Cerebellar nuclear complex (tissue), 1 donor: ENCODE results near the gene RPS23.

ENCODE experiments used
- DNase-seq, 2 experiments: peaks; one replicate each; lab custom pipeline; 2025; lab: John Stamatoyannopoulos, UW

The RPS23 gene

DNA sequence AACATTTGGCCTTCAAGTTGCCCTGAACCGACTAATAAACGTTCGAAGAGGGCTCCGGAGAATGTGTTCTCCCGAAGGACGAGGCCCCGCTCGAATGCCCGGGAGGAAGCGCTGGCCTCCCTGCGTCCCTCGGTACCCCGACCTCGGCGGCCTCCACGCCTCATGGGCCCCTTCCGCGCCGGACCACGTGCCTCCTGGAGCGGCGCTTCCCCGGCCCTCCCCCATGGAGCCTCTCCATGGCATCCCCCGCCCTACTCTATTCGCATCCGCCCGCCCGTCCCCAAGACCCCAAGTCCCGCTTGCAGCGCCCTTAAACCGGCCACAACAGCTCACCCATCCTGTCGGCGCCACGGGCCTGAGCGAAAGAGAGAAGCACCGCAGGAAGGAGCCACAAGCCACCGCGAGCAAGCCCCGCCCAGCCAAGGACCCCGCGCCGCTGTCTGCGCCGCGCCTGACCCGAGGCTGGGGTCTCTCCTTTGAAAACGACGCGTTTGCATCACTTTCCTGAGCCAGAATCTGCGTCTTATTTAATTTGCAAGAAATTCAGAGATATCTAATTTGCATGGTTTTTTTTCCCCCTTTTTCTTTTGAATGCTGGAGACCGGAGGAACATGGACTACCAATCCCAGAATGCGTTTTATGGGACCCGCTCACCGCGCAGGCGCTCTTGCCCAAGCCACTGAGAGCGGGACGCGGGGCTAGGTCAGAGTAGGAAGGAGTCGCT, at the start of gene RPS23:
Gene RPS23 (minus strand): TSS at position 368 of the 724 bp plus-strand sequence. CDS start 31 bp downstream, at position 337.
- DNase-seq = peak in 1 of 2 experiments; percentile 82

- no peak for DNase-seq
These were observed 49.8 kb upstream of the RPS23 start for GRCh38 chr5:82327941-82328340.

DNA sequence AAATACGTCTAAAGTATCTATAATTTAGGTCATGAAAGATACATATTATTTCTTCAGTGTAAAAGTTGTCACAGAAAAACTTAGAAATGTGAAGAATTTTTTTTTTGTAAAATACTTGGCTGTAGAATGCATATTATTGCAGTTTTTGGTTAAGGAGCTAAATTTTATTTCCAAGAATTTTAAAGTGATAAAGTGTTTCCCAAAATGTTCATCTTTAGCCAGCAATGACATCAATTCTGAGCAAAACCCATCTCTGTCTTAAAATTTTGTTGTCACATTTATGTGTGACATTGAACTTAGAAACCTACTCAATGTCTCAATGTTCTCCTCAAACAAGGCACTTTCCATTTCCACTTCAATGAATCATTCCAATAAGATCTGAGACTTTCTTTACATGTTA, 47.8 kb upstream of the RPS23 start:
- DNase-seq = no peak

DNA sequence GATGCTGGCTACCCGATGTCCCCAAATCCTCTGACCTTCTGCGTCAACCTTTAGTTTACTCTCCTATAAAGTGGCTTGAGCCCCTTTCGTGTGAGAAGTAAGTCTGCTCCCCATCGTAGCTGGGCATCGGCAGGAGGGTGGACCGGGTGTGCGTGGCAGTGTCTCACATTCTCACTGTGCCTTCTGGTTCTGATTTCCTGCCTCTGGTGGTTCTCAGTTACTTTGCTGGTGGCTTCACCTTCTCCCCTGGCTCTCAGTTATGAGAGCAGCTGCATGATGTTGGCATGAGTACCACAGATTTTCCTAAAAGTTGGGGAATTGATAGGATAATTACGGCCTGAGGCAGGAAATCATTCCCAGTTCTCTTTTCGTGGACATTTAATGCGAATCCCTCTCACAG, 47.0 kb upstream of the RPS23 start:
- no peak for DNase-seq

DNA sequence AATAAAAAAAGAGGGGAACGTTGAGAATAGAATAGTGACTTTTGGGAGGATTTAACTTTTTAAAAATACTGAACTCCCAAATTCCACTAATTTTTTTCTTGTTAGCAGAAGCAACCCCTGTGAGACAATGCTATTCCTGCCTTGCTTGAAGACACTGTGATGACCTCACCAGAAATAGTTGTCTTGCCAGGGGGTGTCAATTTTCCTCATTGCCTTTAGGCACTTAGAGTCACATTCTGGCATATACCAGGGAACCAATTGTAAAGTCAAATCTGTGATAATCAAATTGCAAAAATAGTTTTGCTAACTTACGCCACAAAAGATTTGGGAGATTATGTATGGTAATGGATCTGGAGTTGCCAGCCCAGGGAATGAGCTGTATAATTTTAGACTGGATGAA, 42.8 kb upstream of the RPS23 start:
- no peak for DNase-seq

GRCh38 chr5:82319651-82320376, 41.7 kb upstream of the RPS23 start:
- no peak for DNase-seq

GRCh38 chr5:82319192-82319591, 41.0 kb upstream of the RPS23 start:
- no peak for DNase-seq

- no peak for DNase-seq
These were observed 37.0 kb upstream of the RPS23 start for GRCh38 chr5:82314964-82315758.

DNA sequence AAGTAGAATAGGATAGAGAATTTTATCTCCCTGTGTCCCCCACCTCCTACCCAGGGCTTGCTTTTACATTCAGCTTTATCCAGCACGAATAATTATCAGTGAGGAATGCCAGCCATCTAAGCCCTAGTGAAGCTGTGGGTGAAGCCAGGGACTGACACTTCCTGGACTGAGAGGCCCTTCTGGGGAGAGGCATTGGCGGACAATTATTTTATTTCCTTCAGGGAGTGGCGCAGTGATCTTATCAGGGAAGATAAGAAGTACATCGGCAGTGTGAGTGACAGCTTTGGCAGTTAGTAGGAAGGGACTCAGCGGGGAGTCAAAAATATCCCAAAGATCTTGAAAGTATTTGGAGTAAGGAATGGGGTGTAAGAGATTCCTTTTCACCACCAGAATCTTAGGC, 34.9 kb upstream of the RPS23 start:
- no peak for DNase-seq

- DNase-seq = no peak
These were observed 34.3 kb upstream of the RPS23 start for GRCh38 chr5:82312373-82312856.

DNA sequence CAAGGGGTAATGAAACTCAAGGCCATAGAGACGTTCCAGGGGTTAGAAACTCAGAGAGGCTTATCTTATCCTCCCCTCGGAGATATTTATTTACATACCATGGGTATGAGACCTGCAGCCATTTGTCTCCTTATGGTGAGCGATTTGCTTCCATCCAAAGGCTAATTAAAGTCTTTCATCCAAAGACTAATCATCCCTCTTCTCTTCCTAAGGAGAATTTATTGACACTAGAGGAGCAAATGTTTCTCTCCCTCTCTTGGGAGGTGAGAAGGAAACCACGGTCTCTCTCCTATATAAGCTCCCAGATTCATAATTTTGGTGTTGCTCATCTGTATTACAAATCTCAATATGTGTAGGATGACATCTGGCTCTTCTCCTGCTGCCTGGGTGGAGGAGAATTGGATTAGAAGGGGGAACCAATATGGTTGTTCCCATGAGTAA, 31.0 kb upstream of the RPS23 start:
- no peak for DNase-seq

GRCh38 chr5:82308416-82308815, 30.3 kb upstream of the RPS23 start:
- no peak for DNase-seq

DNA sequence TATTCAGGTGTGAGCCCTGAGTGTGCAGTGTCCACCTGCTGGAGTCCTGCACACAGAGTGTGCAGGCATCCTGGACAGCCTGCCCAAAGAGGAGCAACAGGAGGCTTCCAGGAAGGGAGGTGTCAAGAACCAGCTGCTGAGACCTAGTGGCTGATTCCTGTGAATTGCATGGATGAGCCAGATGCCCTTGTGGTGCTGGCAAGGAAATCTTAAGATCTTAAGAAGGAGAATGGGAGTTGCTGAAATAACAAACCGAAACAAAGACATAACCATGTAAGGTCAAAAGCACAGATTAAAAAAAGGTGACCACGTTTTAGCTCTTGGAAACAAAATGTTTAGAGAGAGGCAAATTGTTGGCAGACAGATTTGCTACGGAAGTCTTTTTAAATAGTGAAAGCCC, 29.3 kb upstream of the RPS23 start:
- no peak for DNase-seq

- no peak for DNase-seq
These were observed 28.0 kb upstream of the RPS23 start for GRCh38 chr5:82306151-82306550.

- no peak for DNase-seq
These were observed 23.0 kb upstream of the RPS23 start for GRCh38 chr5:82301190-82301589.

GRCh38 chr5:82298668-82299067, 20.5 kb upstream of the RPS23 start:
- DNase-seq = no peak

GRCh38 chr5:82297711-82298110, 19.6 kb upstream of the RPS23 start:
- no peak for DNase-seq

DNA sequence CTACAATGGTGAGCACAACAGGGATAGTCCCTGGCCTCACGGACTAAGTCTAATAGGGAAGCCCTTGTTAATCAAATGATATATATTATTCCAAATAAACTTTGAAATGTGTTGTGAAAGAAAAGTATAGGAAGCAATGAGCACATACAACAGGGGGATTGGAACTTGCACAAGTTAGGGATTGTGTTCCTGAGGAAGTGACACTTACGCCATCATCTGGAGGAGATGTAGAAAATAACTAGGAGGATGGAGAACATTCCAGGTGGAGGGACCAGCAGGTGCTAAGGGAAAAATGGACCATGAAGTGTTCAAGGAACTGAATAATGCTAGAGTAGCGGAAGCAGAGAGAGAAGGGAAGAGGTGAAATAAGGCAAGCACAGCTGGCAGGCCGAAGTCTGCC, 18.8 kb upstream of the RPS23 start:
- no peak for DNase-seq

GRCh38 chr5:82295959-82296531, 17.9 kb upstream of the RPS23 start:
- DNase-seq = no peak

DNA sequence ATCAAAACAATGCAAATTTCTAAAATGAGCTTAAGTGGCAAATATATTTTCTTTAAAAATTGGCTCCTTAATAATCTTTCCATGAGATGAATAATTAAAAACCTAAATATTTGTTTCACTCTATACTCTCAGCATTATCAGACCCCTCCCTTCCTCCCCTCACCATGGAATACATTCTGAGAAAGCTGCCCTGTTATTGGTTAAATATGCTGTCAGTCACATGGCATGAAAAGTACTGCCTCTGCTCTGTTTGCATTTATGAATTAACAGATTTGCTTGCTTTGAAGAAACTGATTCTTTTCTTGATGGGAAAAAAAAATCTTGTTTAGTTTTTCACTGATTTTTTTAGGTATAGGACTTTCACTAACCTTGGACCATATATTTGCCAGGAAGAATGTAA, 17.0 kb upstream of the RPS23 start:
- no peak for DNase-seq

- DNase-seq = no peak
These were observed 13.3 kb upstream of the RPS23 start for GRCh38 chr5:82291420-82291819.

DNA sequence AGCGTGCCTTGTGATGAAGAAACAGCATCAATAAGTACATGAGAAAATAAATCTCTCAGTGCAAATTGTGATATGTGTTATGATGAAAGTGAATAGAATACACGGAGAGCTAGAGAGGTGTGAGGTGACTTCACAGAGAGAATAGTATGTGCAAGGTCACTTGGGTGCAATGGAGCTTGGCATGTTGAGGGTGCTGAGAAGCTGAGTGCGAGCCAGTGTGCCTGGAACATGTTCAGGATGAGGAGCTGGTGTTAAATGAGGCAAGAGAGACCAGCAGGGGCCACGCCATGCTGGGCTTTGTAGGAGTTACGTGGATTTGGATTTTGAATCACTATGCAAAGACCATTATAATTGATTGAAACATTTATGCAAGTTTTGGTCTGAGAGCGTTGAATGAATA, 12.8 kb upstream of the RPS23 start:
- DNase-seq = no peak
